NAMALWA (cell line): ENCODE results near the gene MTHFD1L.

Experiments used
- DNase-seq: peaks from one replicate; pipeline ENCODE4 v3.0.0-alpha.2; 2015; ENCODE audit warnings: low spot score

Gene MTHFD1L

GRCh38 chr6:150934380-150934779 lies 68.9 kb downstream of the MTHFD1L start:
- DNase-seq, result no peak

- DNase-seq, result no peak
These were observed 70.6 kb downstream of the MTHFD1L start for GRCh38 chr6:150936021-150936555.

GRCh38 chr6:150937132-150937906 lies 71.8 kb downstream of the MTHFD1L start:
- no peak for DNase-seq

- DNase-seq, result no peak
These were observed 73.9 kb downstream of the MTHFD1L start for GRCh38 chr6:150939399-150939798.

GRCh38 chr6:150940941-150941340 lies 75.4 kb downstream of the MTHFD1L start:
- no peak for DNase-seq

- DNase-seq, result no peak
These were observed 84.0 kb downstream of the MTHFD1L start for GRCh38 chr6:150949526-150949925.

- no peak for DNase-seq
These were observed 88.3 kb downstream of the MTHFD1L start for GRCh38 chr6:150953851-150954250.

- no peak for DNase-seq
These were observed 93.7 kb downstream of the MTHFD1L start for GRCh38 chr6:150959166-150959565.

GRCh38 chr6:150962436-150962835 lies 96.9 kb downstream of the MTHFD1L start:
- no peak for DNase-seq

GRCh38 chr6:150964765-150965164 lies 99.3 kb downstream of the MTHFD1L start:
- no peak for DNase-seq

- DNase-seq, result no peak
These were observed 101.3 kb downstream of the MTHFD1L start for GRCh38 chr6:150966786-150967185.

GRCh38 chr6:150967381-150967780 lies 101.9 kb downstream of the MTHFD1L start:
- DNase-seq, result no peak

GRCh38 chr6:150967910-150968309 lies 102.4 kb downstream of the MTHFD1L start:
- DNase-seq, result no peak

GRCh38 chr6:150969901-150970300 lies 104.4 kb downstream of the MTHFD1L start:
- DNase-seq, result no peak

GRCh38 chr6:150971219-150971618 lies 105.7 kb downstream of the MTHFD1L start:
- DNase-seq, result no peak

GRCh38 chr6:150975136-150975535 lies 109.6 kb downstream of the MTHFD1L start:
- DNase-seq, result no peak

- no peak for DNase-seq
These were observed 111.8 kb downstream of the MTHFD1L start for GRCh38 chr6:150977281-150977680.

GRCh38 chr6:150978624-150979023 lies 113.1 kb downstream of the MTHFD1L start:
- DNase-seq, result no peak

- no peak for DNase-seq
These were observed 114.4 kb downstream of the MTHFD1L start for GRCh38 chr6:150979826-150980350.

GRCh38 chr6:150981095-150981494 lies 115.6 kb downstream of the MTHFD1L start:
- peak; percentile 67 for DNase-seq

- no peak for DNase-seq
These were observed 116.2 kb downstream of the MTHFD1L start for GRCh38 chr6:150981669-150982068.

GRCh38 chr6:150987371-150987828 lies 121.9 kb downstream of the MTHFD1L start:
- no peak for DNase-seq

- DNase-seq, result no peak
These were observed 122.5 kb downstream of the MTHFD1L start for GRCh38 chr6:150987855-150988464.
